GM10248 (cell line): ENCODE data around the gene CEP128.

Experiments
- CTCF ChIA-PET: fragments of 300-600 bp; sonication (Branson Sonifier 250); formaldehyde crosslinking; extraction: SDS; loops from one replicate; lab custom pipeline; 2021; ENCODE audit warnings: antibody characterized with exemption; lab: Yijun Ruan, JAX
- POLR2A ChIA-PET: fragments of 350-650 bp; sonication (Branson Sonifier 250); formaldehyde crosslinking; extraction: SDS; loops from one replicate; lab custom pipeline; 2020; ENCODE audit warnings: antibody characterized with exemption; lab: Yijun Ruan, JAX
- DNase-seq: peaks from one replicate; pipeline ENCODE4 v3.0.0; 2012; ENCODE audit errors: extremely low spot score
- CTCF ChIP-seq: IDR thresholded peaks from 2 replicates; pipeline ENCODE4 v1.5.1; 2012; ENCODE audit warnings: mild to moderate bottlenecking, low read depth; ENCODE audit errors: extremely low read depth, missing control alignments, control extremely low read depth

CEP128 gene

GRCh38 chr14:80637756-80638619, 303.6 kb downstream of the CEP128 start:
- no peak for DNase-seq
- POLR2A ChIA-PET, result no interaction called here
- TF ChIP-seq CTCF, result no peak
- CTCF ChIA-PET, result no interaction called here

GRCh38 chr14:80636071-80636470, 305.5 kb downstream of the CEP128 start:
- no peak for TF ChIP-seq CTCF
- ChIA-PET POLR2A (no interaction called here), CTCF (interaction anchor here (1.1 kb wide), 1 partner anchor 13 kb away, joined by 3 read pairs; no protein-coding TSS in a partner anchor)
- no peak for DNase-seq

DNA sequence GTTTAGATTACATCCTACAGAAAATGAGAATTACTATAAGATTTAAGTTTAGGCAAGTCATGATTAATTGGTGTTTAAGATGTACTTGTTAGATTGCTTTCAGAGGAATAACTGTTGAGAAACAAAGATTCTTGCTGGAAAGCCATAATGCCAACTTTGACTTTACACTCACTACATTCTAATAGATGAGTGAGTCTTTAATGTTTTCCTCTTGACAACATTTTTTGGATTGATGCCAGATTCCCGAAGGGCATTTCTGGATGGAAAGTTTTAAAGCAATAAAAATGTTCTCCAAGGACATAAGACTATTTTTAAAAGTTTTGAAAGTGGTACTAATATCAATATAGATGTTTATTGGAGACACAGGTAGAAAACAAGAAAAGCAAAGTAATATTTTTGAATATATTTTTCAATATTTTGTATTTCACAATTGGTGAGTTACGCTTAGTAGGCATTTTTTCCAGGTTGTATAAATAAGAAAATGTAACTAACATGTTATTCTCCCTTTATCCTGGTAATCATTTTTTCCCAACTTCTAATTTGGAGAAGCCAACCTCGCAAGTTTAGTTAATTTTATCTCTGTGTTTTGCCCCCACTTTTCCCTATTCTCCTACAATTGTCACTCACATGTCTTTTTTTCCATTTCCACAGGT, 307.3 kb downstream of the CEP128 start:
- DNase-seq, result no peak
- ChIA-PET CTCF (no interaction called here), POLR2A (no interaction called here)
- no peak for TF ChIP-seq CTCF

DNA sequence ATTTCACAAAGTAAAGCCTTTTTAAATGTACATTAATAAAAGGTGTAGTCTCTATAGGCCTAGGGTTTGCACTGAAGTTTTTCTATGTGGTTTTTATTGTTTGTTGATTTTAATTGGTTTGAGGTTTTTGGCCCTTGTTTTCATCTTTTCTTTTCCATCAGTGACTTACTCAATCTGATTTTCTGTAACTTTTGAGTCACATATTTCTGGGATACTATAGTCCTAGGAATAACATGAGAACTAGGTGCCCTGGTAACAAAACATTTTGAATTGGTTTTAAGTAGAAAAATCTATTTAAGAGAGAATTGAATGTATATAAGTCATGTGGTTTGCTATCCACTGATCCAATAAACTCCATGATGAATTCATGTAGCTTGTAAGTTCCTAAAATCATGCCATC, 311.9 kb downstream of the CEP128 start:
- ChIA-PET POLR2A (no interaction called here), CTCF (no interaction called here)
- DNase-seq, result no peak

GRCh38 chr14:80628547-80628946, 313.0 kb downstream of the CEP128 start:
- TF ChIP-seq CTCF, result no peak
- ChIA-PET POLR2A (no interaction called here), CTCF (interaction anchor here (1.0 to 1.3 kb wide), 2 partner anchors 13 to 39 kb away, joined by 3 to 5 read pairs; no protein-coding TSS in a partner anchor)
- no peak for DNase-seq

More for the DNA sequence above, 311.9 kb downstream of the CEP128 start:
- TF ChIP-seq CTCF, result no peak

- ChIA-PET POLR2A (no interaction called here), CTCF (interaction anchor here (1.3 kb wide), 1 partner anchor 39 kb away, joined by 3 read pairs; no protein-coding TSS in a partner anchor)
- DNase-seq, result no peak
- no peak for TF ChIP-seq CTCF
Observed at GRCh38 chr14:80627745-80628144, 313.8 kb downstream of the CEP128 start.
